OCI-M1 (cell line): ENCODE data around the gene AGPAT2.

Source experiments
- DNase-seq: peaks from one replicate; lab custom pipeline; 2025; lab: John Stamatoyannopoulos, UW

Gene AGPAT2

DNA sequence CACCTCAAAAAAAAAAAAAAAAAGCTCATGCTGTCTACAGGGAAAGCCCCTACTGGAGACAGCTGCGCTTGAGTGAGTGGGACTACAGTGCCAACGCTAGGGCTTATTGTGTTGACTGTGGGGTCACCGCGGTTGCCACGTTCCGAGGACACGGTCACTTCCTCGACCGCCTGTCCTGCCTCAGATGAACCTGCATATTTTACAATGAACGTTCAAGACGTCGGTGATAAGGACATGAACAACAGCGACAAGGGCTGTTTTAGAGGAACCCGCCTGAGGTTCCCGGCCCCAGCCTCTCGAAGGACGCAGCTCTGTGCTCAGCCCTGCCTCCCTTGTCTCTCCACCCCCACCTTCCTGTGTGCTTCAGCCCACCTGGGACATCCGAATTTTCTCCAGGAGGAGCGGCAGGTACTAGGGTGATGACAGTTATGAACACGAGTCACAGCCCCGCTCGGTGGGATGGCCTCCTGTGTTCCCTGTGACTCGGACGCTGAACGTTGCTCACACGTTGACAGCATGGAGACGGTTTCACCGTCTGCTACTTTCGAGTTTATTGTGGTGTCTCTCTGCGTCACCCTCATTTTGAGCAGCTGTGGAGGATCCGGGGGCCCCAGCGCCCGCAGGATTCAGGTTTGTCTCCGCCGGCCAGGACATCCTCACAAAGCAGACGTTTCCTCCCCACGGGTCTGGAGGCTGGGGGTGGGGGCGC is 13.9 kb upstream of the AGPAT2 start:
- peak; percentile 45 for DNase-seq

DNA sequence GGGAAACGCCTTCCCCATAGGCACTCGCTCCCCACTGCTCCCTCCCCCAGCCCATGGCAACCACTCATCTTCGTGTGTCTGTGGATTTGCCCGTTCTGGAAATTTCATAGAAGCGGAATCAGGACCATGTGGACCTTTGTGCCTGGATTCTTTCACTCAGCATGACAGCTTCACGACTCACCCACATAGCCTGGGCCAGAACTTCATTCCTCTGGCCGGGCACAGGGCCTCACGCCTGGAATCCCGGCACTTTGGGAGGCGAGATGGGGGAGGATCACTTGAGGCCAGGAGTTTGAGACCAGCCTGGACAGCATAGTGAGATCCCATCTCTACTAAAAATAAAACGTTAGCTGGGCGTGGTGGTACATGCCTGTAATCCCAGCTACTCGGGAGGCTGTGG is 13.0 kb upstream of the AGPAT2 start:
- no peak for DNase-seq

DNA sequence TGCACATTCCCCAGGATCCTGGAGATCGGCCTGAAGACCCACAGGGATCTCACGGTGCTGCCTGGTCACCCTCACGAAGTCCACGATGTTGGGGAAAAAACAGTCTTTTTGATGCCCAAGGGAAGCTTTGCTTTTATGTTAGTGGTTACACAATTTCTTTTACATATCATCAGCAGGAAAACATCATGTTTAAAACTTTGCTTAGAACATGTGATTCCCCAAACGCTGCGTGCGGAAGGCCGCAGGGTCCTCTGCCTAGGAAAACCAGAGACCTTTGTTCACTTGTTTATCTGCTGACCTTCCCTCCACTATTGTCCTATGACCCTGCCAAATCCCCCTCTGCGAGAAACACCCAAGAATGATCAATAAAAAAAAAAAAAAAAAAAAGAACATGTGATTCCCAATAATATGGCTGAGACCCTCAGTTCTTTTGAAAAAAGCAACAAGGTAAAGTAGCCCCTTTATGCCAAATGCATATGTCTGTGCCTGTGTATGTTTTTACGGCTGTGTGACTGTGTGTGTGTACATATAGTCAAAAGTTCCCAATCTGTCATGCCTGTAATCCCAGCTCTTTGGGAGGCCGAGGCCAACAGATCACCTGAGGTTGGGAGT is 11.5 kb upstream of the AGPAT2 start:
- DNase-seq, result no peak

DNA sequence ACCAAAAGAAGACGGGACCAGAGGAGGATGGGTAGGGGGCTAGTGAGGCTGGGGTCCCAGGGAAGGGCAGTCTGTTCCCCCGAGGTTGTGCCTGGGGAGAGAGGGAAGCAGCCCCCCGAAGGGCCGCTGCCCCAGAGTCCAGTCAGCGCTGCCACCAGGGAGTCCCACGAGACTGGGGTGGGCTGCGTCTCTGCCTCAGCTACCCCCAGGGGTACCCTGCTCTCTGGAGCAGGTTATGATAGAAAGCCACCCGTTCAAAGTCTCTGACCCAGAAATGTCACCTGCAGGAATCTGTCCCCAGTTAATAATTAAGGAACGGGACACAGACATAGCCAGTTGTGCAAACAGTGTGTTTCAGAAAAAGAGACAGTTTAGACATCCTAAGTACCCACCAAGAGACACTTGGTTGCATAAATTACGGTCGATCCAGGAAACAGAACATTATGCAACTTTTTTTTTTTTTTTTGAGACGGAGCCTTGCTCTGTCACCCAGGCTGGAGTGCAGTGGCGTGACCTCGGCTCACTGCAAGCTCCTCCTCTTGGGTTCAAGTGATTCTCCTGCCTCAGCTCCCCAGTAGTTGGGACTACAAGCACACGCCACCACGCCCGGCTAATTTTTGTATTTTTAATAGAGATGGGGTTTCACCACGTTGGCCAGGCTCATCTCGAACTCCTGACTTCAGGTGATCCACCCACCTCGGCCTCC is 10.7 kb upstream of the AGPAT2 start:
- DNase-seq, result peak; percentile 33

DNA sequence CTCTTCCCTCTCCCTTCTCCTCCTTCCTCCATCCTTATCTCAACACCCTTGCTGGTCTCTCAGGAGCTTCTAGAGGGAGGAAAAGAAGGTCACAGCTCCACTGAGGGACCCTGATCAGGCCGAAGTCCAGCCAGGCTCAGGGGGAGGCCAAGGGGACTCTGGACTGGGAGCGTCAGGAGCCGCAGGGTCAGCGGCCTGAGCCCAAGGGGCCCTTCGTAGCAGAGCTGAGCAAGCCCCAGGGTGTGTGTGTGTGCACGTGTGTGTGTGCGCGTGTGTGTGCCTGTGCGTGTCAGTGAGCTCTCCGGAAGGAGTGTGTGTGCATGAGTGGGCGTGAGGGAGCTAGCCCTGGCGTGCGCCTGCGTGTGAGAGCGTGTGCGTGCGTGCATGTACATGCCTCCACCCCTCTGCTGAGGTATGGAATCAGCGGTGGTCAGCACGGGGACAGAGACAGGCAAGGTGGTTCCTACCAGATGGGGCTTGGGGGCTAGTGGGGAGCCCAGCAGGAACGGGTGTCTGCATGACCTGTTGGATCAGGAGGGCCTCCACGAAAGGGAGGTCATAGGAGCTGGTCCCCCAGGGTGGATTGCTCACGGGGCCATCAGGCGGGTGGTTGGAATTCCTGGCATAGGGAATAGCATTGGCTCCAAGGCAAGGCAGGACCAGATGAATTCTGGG is 10.0 kb upstream of the AGPAT2 start:
- DNase-seq, result no peak

DNA sequence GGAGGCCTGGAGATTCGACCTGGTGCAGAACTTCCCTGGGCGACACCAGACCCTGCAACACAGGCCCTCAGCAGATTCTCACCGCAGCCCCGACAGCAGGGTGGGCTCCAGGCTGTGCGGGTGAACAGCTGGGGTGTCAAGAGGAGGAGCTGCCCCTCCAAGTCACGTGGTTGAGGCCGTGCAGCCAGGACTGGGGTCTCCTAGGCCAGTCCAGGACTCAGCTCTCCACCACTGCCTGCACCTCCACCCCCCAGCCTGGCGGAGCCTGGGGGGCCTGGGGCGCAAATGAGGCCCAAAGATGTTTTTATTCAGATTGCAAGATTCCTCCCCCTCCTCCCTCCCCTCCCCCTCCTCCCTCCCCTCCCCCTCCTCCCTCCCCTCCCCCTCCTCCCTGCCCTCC is 9.2 kb upstream of the AGPAT2 start:
- DNase-seq, result no peak

DNA sequence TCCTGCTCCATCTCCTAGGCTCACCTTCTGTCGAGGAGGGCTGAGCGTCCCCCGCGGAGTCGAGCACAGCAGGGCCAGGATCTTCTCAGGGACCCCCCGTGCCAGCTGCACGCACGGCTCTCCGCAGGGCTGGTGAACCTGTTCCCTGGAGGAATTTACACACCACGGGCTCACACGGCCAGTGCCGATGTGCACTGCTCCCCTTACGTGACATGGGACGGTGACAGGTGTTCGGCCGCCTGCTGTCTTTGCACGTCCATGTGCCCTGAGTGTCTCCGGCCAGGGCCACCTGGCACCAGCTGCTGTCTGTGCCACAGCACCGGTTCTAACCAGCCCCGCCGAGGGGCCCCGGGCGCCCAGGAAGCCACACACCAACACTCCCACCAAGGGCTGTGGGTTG is 8.7 kb upstream of the AGPAT2 start:
- no peak for DNase-seq

DNA sequence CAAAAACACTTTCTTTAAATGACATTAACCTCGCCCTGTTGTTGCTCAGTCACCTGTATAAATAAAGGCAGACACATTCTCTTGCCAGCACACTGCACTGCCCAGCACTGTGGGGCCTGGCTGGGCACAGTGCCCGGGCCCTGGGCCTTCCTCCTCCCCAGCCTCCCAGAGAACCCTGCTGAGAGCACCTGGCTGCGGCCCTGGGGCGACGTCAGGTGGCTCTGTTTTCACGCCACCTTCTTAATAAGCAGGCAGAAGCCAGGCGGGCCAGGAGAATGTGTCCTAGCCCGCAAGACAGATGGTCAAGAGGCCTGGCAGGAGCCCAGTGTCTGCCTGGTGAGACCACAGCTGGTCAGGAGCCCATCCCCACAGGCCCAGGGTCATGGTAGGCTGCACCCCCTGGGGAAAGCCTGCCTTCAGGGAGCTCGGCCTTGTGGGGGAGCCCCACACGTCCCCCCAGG is 8.2 kb upstream of the AGPAT2 start:
- DNase-seq, result no peak

DNA sequence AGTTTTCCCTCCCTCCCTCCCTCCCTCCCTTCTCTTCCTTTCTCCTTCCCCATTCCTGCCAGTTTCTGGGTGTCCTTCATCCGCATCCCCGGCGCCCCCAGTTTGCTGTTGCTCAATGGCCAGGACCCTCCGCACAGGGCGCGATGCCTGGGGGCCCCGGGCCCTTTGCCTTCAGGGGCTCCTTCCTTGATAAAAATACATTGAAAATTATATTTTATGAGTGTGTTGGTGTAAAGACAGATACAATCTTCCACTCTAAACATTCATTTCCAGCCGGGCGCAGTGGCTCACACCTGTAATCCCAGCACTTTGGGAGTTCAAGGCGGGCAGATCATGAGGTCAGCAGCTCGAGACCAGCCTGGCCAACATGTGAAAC is 7.6 kb upstream of the AGPAT2 start:
- no peak for DNase-seq

DNA sequence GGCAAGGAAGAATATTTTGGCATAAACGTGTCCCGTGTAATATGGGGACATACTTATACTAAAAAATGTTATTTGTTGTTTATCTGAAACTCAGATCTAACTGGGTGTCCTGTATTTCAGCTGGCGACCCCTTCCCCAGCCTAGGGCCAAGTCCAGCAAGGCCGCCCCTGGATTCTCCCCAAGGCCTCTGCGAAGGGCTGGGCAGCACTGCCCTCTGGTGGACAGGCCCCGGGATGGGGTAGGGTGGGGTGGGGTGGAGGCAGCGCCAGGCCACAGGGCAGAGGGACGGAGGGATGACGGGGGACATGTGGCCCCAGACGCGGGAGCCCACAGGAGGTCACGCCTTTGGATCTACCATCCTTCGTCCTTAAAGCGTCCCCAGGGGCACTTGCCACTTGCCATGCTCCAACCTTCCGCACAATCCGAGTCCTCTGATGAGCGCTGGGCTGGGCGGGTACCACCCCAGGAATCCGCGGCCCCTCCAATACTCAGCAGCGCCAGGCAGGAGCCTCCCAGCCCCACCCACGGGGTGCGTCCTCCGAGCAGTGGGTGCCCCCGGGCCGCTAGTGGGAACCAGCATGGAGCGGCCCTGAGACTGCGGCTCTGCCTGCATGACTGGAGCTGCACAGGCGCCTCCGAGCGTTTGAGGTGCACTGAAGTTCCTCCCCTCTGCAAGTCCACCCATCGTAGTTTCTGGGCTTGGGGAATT is 7.1 kb upstream of the AGPAT2 start:
- DNase-seq, result peak; percentile 69

DNA sequence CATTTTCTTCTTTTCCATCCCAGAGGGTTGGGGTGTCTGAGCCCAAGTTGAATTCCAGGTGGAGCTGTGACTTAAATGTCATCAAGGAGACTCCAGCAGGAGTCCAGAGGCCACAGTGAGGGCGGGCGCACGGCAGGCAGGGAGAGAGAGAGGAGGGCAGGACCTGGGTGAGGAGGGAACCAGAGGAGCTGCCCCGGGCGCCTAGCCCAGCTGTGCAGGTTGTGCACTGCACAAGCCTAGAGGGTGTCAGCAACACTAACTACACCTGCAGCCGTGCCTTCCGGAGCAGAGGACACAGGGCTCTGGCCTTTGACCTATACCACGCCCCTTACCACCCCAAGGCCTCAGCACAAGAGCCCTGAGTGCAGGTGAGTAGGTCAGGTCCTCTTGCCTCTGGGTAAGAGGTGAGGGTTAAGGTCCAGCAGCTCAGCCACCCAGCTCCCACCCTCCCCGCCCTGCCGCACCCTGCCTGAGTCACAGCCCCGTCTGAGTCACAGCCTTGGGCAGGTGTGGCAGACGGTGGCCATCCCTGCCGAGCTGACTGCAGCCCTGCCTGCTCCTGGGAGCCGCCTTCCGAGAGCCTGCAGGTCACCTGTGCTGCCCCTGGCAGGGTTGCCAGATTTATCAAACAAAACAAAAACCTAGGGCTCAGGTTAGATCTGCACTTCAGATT is 6.4 kb upstream of the AGPAT2 start:
- DNase-seq, result no peak

DNA sequence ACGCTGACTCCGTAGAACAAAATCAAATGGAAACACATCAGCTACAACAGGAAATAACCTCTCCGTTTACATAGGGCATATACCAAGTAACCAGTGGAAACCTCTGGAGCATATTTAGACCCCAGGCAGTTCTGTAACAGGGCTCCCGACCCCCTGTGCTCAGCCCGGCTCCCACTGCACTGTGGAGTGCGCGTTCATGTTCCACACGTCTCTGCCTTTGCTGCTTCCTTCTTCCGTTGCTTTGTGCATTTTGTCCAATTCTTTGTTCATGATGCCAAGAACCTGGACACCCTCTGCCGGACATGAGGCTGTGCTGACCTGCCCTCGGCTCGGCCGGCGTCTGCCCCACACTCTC is 5.9 kb upstream of the AGPAT2 start:
- DNase-seq, result no peak

DNA sequence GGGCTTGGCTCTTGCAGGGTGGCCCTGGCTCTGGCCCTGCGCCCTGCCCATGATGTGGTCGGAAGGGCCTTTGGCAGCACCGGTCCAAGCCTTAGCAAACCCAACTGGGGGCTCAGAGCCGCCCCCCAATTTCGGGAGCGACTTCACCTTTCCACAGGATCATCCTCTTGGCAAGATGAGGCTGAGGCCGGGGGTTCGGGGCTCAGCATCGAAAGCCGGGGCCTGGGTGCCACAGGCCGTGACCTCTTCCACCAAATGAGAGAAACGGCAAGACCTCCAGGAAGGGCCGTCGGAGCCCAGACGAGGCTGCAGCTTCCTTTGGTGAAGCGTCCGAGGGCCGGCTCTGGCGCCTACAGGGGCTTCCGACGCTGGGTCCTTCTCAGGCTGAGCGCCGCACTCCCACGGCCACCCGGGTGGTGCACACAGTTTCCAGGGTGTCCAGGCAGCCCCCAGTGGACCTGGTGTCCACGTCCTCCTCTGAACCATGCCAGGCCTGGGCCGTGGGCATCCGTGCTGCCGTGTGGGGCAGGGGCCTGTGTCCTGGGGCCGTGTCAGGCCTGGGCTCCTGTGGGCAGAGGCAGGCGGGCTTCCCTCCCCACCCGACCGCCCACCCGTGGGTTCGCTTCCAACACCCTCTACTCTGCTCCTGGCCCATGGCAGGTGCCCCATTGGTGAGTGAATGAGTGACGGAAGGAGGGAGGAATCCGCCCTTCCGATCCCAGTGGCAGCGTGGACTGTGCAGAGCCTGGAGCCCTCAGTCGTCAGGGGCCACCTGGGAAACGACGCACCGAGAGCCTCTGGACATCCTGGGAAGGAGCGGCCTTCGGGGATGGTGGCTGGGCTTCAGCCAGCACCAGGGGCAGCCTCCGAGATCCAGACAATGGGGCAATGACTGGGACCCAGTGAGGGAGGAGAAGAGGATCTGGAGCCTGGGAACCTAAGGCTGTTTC is 5.2 kb upstream of the AGPAT2 start:
- no peak for DNase-seq

DNA sequence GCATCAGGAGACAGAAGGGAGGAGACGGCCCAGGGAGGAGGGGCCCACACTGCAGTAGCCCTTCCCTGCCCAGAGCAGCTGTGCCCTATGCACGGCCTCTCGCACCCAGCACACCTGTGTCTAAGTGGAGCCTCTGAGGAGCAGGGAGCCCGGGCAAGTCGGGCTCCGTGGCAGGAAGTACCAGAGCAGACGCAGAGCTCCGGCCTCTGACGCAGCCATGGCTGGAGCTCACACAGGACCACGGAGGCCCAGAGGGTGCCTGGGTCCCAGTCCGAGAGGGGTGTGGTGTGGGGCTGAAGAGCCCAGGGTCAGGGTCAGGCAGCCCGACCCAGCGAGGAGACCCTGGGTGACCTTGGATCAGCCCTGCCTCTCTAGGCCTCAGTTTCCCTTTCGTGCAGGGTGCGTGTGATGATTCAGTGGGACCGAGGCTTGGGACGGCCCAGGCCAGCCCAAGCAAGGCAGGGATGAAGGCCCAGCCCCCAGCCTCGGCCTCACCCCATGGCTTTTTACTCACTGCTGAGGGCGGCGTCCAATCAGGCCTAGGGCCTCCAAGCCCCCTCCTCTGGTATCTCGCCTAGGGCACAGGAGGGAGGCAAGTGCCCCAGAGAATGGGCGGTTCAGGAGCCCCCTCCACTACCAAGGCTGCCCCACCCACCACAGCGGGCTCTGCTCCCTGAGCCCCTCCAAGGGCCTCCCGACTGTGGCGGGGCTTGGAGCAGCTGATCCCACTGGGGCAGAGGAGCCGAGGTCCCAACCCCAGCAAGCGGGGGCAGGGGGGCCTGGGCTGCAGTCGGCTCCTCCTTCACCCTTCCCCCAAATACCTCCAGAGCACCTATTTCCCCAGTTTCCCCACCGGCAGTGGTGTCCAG is 4.3 kb upstream of the AGPAT2 start:
- DNase-seq, result no peak

DNA sequence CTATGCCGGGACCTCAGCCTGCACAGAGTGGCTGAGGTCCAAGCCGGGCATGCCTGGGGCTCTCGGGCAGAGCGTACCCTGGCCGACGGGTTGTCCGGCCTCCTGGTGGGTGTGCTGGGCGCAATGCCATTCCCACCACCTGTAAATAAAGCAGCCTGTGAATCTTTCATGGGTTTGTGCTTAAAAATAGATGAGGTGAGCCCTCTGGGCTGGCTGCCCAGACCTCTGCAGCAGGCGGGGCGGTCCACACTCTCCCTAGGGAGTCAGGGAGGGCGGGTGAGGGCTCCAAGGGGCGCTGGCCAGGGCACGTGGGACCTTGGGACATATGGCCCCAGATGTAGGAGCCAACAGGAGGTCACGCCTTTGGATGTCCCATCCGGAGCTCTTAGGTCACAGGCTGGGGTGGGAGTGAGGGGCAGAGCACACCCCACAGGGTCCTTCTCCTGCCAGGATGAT is 3.6 kb upstream of the AGPAT2 start:
- no peak for DNase-seq

DNA sequence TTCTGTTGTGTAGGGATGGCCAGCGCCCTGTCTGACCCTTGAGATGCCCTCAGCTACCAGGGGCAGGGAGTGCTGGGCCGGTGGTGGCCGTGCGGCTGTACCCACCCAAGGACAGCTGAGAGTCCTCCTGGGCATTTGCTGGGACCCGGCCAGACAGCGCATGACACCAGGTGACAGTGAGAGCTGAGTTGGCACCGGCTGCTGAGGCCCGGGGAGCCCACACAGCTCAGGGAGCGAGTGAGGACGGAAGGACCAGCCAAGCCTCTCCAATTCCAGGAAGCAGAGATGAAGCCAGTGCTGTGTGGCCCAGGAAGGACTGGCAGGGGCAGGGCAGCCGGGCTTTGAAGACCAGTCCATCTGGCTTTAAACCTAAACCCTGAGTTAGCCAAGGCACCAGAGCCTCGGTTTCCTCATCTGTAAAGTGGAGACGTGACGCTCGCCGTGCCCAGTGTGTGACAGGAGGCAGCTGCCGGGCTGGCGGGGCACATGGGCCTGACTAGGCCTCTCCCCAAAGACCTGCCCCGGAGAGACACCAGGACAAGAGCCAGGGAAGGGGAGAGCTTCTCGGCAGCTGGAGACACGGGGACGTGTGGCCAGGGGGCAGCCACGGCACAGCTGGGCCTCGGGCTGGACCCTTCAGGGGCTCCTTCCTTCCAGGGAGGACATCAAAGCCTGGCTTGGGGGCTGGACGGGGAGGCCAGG is 3.0 kb upstream of the AGPAT2 start:
- no peak for DNase-seq

DNA sequence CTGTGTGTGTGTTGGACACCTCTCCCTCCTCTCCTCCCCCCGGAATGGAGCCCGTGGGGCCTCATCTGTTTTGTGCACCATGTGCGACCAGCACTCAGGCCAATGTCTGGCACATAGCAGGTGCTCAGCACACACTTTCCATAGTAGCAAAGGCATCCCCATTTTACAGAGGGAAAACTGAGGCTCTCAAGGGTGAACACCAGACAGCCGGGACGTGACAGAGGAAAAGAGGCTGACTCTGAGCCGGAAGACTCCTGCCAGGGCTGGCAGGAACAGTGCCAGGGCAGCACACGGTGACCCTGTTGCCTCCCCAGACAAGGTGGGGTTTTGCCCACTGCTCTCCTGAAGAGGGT is 1.8 kb upstream of the AGPAT2 start:
- no peak for DNase-seq

DNA sequence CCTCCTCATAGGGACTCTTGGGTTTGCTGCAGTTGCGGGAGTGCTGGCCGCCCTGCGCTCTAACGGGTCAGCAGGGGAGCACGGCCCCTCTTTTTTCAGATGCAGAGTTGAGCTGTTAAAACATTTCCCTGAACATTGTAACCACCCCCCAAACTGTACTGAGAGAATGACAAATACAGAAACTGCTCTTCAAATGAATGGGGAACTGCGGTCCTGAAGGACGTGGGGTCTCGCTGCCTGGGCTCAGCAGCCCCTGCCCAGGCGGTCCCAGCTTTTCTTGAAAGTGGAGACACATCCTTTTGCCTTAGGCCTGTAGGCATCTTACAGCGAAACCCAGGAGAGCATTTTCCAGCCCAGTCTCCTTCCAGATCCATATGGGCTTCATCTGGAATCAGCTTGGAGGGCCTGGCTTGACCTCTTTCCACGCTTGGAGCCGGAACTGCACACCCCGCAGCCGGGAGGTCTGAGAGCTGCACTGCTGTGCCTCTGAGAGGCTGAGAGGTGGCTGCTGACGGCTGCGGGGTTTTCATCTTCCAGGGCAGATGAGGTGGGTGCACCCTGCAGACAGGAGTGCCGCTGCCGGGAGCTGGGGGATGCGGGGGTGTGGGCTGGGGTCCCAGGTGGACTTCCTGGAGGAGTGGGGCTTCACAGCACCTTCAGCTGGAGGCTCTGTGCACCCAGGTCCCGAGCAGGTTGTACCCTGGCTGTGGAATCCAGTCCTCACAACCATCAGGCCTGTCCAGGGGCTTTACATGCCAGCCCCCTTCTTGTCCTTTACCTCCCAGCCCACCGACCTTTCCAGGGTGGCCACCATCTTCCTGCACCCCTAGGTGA is 1.2 kb upstream of the AGPAT2 start:
- no peak for DNase-seq
